A549 (cell line): ENCODE results near the gene WDR19.
A peak's percentile ranks its signal among the peaks of the same experiment; 100 is the strongest.

ENCODE experiments used
- BHLHE40 ChIP-seq: IDR thresholded peaks from 2 replicates; pipeline ENCODE4 v1.6.1; 2012; ENCODE audit warnings: low read depth, low read length, inconsistent platforms
- MAFK ChIP-seq: fragments of 450-650 bp; IDR thresholded peaks from 2 replicates; pipeline ENCODE4 v1.6.1; 2014; ENCODE audit not compliant: partially characterized antibody
- POLR2A ChIP-seq: IDR thresholded peaks from 2 replicates; pipeline ENCODE4 v1.6.1; 2012; ENCODE audit warnings: mild to moderate bottlenecking, low read length
- RAD21 ChIP-seq, 2 experiments: fragments of >200 bp in 1 of 2; sonication (Bioruptor Twin) in 1 of 2; formaldehyde crosslinking in 1 of 2; IDR thresholded peaks in 1 of 2; conservative IDR thresholded peaks in 1 of 2; 2 replicates in 1 of 2; 3 replicates in 1 of 2; pipeline ENCODE4 v1.6.1; 2012 to 2018; ENCODE audit warnings: inconsistent platforms in 1 of 2
- RARB ChIP-seq: fragments of 250-450 bp; sonication (Bioruptor Pico); IDR thresholded peaks from 2 replicates; pipeline ENCODE4 v1.8.0; 2021; ENCODE audit warnings: mild to moderate bottlenecking, moderate library complexity
- TF ChIP-seq, protein P1 (sequence below): fragments of >200 bp; sonication (Bioruptor Twin); formaldehyde crosslinking; IDR thresholded peaks from 3 replicates; pipeline ENCODE4 v1.5.1; 2016
- TF ChIP-seq, protein P2 (sequence below): IDR thresholded peaks from 2 replicates; pipeline ENCODE4 v1.6.1; 2012

DNA sequence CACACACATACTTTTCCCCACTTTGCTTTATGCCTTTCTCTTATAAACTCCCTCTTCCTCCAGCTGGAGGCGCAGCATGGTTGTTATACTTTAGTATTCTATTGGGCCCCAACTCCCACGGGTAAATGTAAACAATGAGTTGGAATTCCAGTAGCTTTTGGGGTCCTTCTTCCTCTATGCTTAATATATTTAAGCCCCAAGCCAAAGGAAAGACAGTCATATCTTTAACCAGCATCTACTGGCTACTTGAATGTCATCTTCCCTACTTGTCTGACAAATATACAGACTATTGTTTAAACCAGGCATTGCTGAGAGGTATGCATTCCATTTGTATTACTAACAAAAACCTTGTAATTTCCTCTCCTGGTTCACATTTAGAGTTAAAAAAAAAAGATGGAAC, 72.9 kb downstream of the WDR19 start:
- TF ChIP-seq POLR2A (no peak), RAD21 (conservative IDR thresholded peaks at IDR 0.05 in 1 of 2, IDR thresholded peaks at IDR 0.05 in 1 of 2) (peak; percentile 27 to 46; a peak in 3 of 5 replicates), MAFK (no peak), RARB (no peak), BHLHE40 (no peak)
- TF ChIP-seq, protein P1, sequence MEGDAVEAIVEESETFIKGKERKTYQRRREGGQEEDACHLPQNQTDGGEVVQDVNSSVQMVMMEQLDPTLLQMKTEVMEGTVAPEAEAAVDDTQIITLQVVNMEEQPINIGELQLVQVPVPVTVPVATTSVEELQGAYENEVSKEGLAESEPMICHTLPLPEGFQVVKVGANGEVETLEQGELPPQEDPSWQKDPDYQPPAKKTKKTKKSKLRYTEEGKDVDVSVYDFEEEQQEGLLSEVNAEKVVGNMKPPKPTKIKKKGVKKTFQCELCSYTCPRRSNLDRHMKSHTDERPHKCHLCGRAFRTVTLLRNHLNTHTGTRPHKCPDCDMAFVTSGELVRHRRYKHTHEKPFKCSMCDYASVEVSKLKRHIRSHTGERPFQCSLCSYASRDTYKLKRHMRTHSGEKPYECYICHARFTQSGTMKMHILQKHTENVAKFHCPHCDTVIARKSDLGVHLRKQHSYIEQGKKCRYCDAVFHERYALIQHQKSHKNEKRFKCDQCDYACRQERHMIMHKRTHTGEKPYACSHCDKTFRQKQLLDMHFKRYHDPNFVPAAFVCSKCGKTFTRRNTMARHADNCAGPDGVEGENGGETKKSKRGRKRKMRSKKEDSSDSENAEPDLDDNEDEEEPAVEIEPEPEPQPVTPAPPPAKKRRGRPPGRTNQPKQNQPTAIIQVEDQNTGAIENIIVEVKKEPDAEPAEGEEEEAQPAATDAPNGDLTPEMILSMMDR: peak; percentile 29; the same call in 2 of the 3 replicates
- TF ChIP-seq, protein P2, sequence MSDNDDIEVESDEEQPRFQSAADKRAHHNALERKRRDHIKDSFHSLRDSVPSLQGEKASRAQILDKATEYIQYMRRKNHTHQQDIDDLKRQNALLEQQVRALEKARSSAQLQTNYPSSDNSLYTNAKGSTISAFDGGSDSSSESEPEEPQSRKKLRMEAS: no peak
